Mucosa of rectum (tissue), 2 donors: Measurements from ENCODE around the gene PRKN.

Experiments
- H3K27ac ChIP-seq, 2 donors: one replicate each; pipeline ENCODE4 v1.7.0; 2013; ENCODE audit warnings: inconsistent platforms in 2 of 2, low read depth in 2 of 2, low read length in 2 of 2
- H3K27me3 ChIP-seq, 2 donors: one replicate each; pipeline ENCODE4 v1.7.0; 2013; ENCODE audit warnings: low read length in 2 of 2; ENCODE audit not compliant: control insufficient read depth in 2 of 2, insufficient read depth in 2 of 2
- H3K36me3 ChIP-seq, 2 donors: one replicate each; pipeline ENCODE4 v1.7.0; 2013; ENCODE audit warnings: low read length in 2 of 2; ENCODE audit not compliant: control insufficient read depth in 2 of 2, insufficient read depth in 2 of 2
- H3K4me1 ChIP-seq, 2 donors: one replicate each; pipeline ENCODE4 v1.7.0; 2013; ENCODE audit warnings: low read length in 2 of 2, mild to moderate bottlenecking in 1 of 2; ENCODE audit not compliant: control insufficient read depth in 2 of 2, insufficient read depth in 2 of 2
- H3K4me3 ChIP-seq, 2 donors: one replicate each; pipeline ENCODE4 v1.7.0; 2013; ENCODE audit warnings: low read length in 2 of 2
- H3K9ac ChIP-seq, 2 donors: one replicate each; pipeline ENCODE4 v1.7.0; 2013; ENCODE audit warnings: low read length in 2 of 2, low read depth in 1 of 2, mild to moderate bottlenecking in 1 of 2
- H3K9me3 ChIP-seq, 2 donors: one replicate each; pipeline ENCODE4 v1.7.0; 2013; ENCODE audit warnings: low read length in 2 of 2; ENCODE audit not compliant: control insufficient read depth in 2 of 2
- donor health status: healthy.
- donor health status: Normal muscosa, but diverticular disease.

The PRKN gene

GRCh38 chr6:162217058-162217457 is 510.5 kb downstream of the PRKN start:
- Histone ChIP-seq H3K4me1 (no peaks in the 10 kb centered on the region), H3K9ac (no peak overlapping the region), H3K36me3 (no peaks in the 10 kb centered on the region), H3K27me3 (no peaks in the 10 kb centered on the region), H3K9me3 (no peaks in the 10 kb centered on the region), H3K4me3 (no peak overlapping the region), H3K27ac (no peak overlapping the region)

DNA sequence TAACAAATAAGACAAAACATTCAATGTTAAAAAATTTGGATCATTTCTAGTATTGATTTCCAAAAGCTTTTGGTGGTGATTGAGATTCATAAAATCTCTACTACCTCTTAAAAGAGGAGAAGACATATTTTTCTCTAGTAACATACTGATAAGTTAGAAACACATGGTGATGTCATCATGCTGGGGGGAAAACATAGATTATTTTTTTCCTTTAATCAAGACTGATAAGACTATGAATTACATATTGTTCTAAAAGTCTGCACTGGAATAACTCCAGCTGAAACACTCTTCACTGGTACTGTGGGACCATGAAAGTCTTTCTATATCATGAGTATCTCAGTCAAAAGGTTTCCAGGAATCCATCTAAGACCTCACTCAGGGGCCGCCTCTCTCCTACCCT is 515.8 kb downstream of the PRKN start:
- Histone ChIP-seq H3K4me3 (no peak overlapping the region), H3K9me3 (no peaks in the 10 kb centered on the region), H3K4me1 (no peaks in the 10 kb centered on the region), H3K27ac (no peak overlapping the region), H3K27me3 (no peaks in the 10 kb centered on the region), H3K9ac (no peak overlapping the region), H3K36me3 (no peaks in the 10 kb centered on the region)

DNA sequence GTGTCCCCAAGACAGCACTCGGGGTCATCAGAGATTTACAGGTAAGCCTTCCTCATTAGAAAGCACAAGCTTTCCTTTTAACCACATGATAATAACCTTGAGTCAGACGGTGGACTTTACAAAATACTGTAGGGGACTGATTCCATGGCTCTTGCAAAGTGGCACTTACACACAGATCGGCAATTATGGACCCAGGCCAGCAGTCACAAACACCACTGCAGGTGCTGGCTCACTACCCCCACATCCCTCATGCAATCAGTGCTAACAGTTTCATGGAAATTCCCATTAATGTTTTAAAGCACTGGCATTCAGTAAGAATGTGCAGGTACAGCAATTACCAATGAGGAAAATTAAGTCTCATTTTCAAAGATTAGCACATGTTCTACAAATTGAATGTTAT is 516.5 kb downstream of the PRKN start:
- no peak overlapping the region for H3K4me3 ChIP-seq
- no peaks in the 10 kb centered on the region for H3K4me1 ChIP-seq
- H3K9ac ChIP-seq, result no peak overlapping the region
- H3K9me3 ChIP-seq, result no peaks in the 10 kb centered on the region
- H3K36me3 ChIP-seq, result no peaks in the 10 kb centered on the region
- H3K27me3 ChIP-seq, result no peaks in the 10 kb centered on the region
- no peak overlapping the region for H3K27ac ChIP-seq

DNA sequence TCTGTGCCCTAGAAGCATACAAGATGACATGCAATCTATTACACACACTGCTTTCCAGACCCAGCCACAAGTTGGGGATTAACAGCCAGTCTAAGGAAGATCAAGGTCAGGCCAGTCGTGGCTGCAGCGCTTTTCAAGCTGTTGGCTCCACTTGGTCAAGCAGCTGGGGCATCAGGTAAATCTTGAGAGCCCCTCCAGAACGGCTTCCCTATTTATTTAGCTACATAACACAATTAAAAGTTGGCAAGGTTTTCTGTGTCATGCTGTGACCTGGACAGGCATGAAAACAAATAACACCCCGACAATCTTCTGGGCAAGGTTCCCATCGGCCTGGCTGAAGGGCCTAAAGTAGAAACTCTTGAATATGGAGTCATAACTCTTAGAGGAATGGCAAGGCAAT is 524.3 kb downstream of the PRKN start:
- no peak overlapping the region for H3K9ac ChIP-seq
- no peaks in the 10 kb centered on the region for H3K27me3 ChIP-seq
- no peaks in the 10 kb centered on the region for H3K36me3 ChIP-seq

DNA sequence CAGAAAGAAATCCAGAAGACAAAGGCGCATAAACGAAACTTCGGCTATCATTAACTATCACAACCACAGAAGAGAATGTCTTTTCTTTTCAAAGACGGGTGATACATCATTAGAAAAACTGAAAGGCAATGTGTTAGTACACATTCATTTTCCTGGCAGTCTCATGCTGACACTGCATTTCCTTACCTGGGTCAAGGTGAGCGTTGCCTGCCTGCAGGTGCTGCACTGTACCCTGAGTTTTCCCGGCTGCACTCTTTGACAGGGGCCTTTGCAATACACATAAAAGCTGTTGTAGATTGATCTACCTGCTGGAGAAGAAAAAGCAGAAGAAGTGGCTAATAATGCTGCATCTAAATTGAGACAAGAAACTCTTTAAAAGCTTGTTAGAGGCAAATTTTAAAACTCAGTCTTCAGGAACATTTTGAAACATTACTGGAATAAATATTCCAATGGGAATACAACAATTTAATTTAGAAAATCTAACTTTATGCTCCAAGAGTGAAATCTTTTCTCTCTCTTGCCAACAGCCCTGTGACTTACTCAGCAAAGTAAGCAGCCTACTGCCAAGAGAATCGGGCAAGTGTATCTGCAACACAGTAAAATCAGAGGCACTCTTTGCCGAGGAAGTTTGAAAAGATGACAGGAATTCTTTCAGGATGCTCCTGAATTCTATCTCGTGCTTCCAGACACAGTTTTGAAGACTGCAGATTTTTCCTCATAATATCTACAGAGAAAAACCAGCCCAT is 526.4 kb downstream of the PRKN start:
- Histone ChIP-seq H3K9ac (no peak overlapping the region), H3K27ac (no peak overlapping the region), H3K9me3 (no peaks in the 10 kb centered on the region), H3K36me3 (no peaks in the 10 kb centered on the region), H3K27me3 (no peaks in the 10 kb centered on the region), H3K4me3 (no peak overlapping the region), H3K4me1 (no peaks in the 10 kb centered on the region)

More for the DNA sequence above, 524.3 kb downstream of the PRKN start:
- no peaks in the 10 kb centered on the region for H3K9me3 ChIP-seq
- H3K27ac ChIP-seq, result no peak overlapping the region
- H3K4me1 ChIP-seq, result no peaks in the 10 kb centered on the region
- H3K4me3 ChIP-seq, result no peak overlapping the region

DNA sequence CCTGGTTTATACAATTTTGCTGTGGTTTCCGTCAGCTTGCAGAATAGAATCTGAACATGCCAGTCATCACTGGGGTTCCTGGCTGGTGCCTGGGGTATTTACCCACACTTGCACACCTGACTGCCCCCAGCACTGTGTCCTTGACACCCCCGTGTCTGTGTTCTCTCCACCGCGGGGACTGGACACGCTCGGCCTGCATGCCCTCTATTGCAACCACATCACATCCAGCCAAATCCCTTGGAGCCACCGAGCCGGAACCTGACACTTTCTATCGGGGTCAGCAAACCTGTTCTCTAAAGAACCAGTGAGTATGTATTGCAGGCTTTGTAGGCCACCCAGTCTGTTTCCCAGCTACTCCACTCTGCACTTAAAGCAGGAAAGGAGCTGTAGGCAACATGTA is 527.5 kb downstream of the PRKN start:
- Histone ChIP-seq H3K4me1 (no peaks in the 10 kb centered on the region), H3K9ac (no peak overlapping the region), H3K27me3 (no peaks in the 10 kb centered on the region), H3K27ac (no peak overlapping the region), H3K9me3 (no peaks in the 10 kb centered on the region), H3K4me3 (no peak overlapping the region), H3K36me3 (no peaks in the 10 kb centered on the region)

DNA sequence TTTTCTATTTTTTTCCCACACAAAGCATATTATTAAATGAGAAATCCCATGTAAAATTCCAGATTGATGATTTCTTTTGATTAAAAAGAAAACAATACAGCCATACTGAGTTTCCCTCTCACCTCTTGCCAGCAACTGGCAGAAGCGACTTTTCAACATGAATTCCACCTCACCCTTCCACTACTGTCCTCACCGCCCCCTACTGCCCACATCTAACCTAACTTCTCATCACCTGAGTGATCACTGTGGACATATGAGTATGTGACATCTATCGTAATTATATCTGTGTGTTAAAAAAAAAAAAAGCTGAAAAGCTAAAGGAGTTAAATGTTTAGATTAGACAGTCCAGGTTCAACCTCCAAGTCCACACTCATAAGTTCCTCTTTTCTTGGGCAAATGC is 528.6 kb downstream of the PRKN start:
- Histone ChIP-seq H3K9me3 (no peaks in the 10 kb centered on the region), H3K4me3 (no peak overlapping the region), H3K9ac (no peak overlapping the region), H3K27me3 (no peaks in the 10 kb centered on the region), H3K27ac (no peak overlapping the region), H3K4me1 (no peaks in the 10 kb centered on the region), H3K36me3 (no peaks in the 10 kb centered on the region)

DNA sequence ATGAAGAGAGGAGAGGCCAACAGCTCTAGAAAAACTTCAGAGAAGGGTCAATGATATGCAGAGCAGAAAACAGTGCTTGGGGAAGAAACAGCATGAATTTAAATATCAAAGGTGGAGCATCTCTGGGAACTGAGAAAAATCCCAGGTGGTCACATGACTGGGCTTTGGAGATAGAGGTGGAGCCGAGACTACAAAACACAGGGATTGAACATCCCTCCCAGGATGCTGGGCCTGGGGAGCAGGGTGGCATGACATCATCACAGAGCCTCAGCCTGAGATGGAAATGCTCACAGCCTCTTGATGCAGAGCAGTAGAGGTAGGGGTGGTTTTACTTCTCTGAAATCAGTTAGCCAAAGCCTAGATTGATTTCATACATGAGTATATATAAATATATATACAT is 529.5 kb downstream of the PRKN start:
- H3K27ac ChIP-seq, result no peak overlapping the region
- no peaks in the 10 kb centered on the region for H3K36me3 ChIP-seq
- H3K9me3 ChIP-seq, result no peaks in the 10 kb centered on the region
- no peaks in the 10 kb centered on the region for H3K4me1 ChIP-seq
- H3K9ac ChIP-seq, result no peak overlapping the region
- no peak overlapping the region for H3K4me3 ChIP-seq
- H3K27me3 ChIP-seq, result no peaks in the 10 kb centered on the region

- Histone ChIP-seq H3K27ac (no peak overlapping the region), H3K9ac (no peak overlapping the region), H3K4me1 (no peaks in the 10 kb centered on the region), H3K9me3 (no peaks in the 10 kb centered on the region), H3K4me3 (no peak overlapping the region), H3K27me3 (no peaks in the 10 kb centered on the region), H3K36me3 (no peaks in the 10 kb centered on the region)
These were observed 532.1 kb downstream of the PRKN start for GRCh38 chr6:162195441-162195840.

DNA sequence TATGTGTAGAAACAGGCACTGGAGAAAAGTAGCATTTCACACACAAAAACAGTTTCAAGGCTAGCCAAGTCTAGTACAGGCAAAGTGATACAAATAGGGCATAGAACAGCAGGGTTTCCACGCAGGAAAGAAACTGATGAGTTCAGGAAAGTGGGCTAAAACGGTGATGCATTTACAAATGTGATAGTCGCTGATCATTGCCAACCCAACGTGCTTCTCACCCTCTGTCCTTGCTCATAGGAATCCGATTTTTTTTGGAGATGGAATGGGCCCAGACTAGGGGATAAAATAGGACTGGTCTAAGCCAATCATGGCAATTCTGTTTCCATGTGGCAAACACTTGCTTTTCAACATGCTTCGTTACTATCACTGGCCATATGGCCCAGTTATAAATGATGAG is 536.6 kb downstream of the PRKN start:
- H3K4me3 ChIP-seq, result no peak overlapping the region
- no peak overlapping the region for H3K27ac ChIP-seq
- no peaks in the 10 kb centered on the region for H3K36me3 ChIP-seq
- H3K9me3 ChIP-seq, result no peaks in the 10 kb centered on the region
- H3K9ac ChIP-seq, result no peak overlapping the region
- no peaks in the 10 kb centered on the region for H3K4me1 ChIP-seq
- H3K27me3 ChIP-seq, result no peaks in the 10 kb centered on the region
